ENCODE results near the gene FCHO1. TPM values are rescaled to one million over a fixed set of nuclear protein-coding genes. Genes with fewer than 3 reads are reported as not detected.

The FCHO1 gene
- total and polyA plus RNA-seq, 10 of the 15 experiments (the other 5 are each of a cell fraction or from before 2014, with no cell fraction given) = 0.14 to 45.8 (median 15.8) TPM

- Histone ChIP-seq H4K20me1 (ENCODE audit: control insufficient read depth, insufficient read depth) (no peaks in the 10 kb centered on the region), H3K27ac (ENCODE audit: control insufficient read depth, insufficient read depth) (no peak overlapping the region), H3K27me3 (replicated peaks in 1 of 2; ENCODE audit: control insufficient read depth in 2 of 2, insufficient read depth in 2 of 2, low read length in 1 of 2) (no peaks in the 10 kb centered on the region), H3K4me1 (ENCODE audit: control insufficient read depth, insufficient read depth, low read length) (no peaks in the 10 kb centered on the region), H3K9ac (ENCODE audit: control insufficient read depth, insufficient read depth, low read length) (no peak overlapping the region), H3K9me3 (replicated peaks; ENCODE audit: control insufficient read depth, insufficient read depth, low read length) (no peaks in the 10 kb centered on the region; the same call in 2 of the 3 replicates), H3K79me2 (ENCODE audit: control insufficient read depth, insufficient read depth, low read length) (no peaks in the 10 kb centered on the region), H2AFZ (ENCODE audit: control insufficient read depth, low read depth, low read length) (no peak overlapping the region), H3K4me3 (no peak overlapping the region), H3K36me3 (ENCODE audit: control insufficient read depth in 2 of 2, insufficient read depth in 2 of 2, low read length in 1 of 2) (peaks cover 6 to 19% of the 10 kb centered on the region in 2 experiments), H3K4me2 (ENCODE audit: control insufficient read depth, insufficient read depth) (no peak overlapping the region)
- intact Hi-C loops (cut with micrococcal nuclease; ENCODE audit: unreplicated experiment) = no loop called here
- DNase-seq (ENCODE audit: low read depth, low spot score) (no peak), FAIRE-seq (no peak), ATAC-seq (no peak)
- ChIA-PET CTCF (no interaction called here), POLR2A (interaction anchor here (0.5 to 0.6 kb wide), 2 partner anchors 29 to 753 kb away, joined by 3 read pairs; no protein-coding TSS in a partner anchor), RAD21 (ENCODE audit: unreplicated experiment) (no interaction called here), SMC1A (ENCODE audit: uncharacterized antibody, unreplicated experiment) (interaction anchor here (1.3 kb wide), 1 partner anchor 25 kb away, joined by 3 read pairs; the partner anchor contains the start of gene RPL18A)
- in situ Hi-C loops (cut with MboI) = no loop called here
- no peak for TF ChIP-seq ZBTB4 (CRISPR knock-in tag; IDR thresholded peaks at IDR 0.05)
- 94% methylated on average over 27 of the region's 27 CpGs for whole genome bisulfite sequencing (ENCODE audit: insufficient coverage, insufficient replicate concordance, low lambda C conversion rate, missing lambda C conversion rate)
- no TSS peak for BruUV-seq (replicated peaks)
Measured at GRCh38 chr19:17834350-17835181, 83.3 kb downstream of the FCHO1 start.

Data from GM12878 (cell line).